ENCODE measurements around the gene TMEM62.
"Not testable (repeated sequence)": the region's sequence is repeated elsewhere in the genome, so short reads cannot be mapped to it uniquely, and the experiment has no call there.

Gene TMEM62

DNA sequence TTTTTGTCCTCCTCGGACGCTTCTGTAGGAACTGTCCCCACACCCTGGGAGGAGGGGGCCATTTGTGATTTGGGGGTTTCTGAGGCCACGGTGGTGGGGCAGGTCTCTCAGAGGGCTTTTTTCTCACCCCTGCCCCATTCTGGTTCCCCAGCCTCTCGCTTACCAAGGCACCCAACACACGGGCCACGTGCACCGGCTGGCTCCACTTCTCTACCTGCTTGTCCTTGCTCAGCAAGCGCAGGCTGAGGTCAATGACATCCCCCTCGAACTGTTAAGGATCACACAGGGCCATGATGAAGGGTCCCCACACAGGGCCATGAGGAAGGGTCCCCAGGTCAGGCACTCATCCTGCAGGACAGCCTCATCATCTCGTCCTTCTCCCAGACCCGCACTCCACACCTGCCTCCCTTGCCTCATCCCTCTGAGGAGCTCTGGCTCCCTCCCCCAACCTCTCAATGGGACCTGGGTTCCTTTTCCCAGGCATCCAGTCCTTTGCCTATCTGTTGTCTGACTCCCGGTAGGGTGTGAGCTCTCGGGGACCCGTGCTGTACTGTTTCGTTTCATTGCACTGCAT, 76.9 kb downstream of the TMEM62 start:
- no peak for DNase-seq (ENCODE audit: low read depth)

- DNase-seq (ENCODE audit: low read depth) = no peak
Measured at GRCh38 chr15:43210807-43211206, 77.4 kb downstream of the TMEM62 start.

DNA sequence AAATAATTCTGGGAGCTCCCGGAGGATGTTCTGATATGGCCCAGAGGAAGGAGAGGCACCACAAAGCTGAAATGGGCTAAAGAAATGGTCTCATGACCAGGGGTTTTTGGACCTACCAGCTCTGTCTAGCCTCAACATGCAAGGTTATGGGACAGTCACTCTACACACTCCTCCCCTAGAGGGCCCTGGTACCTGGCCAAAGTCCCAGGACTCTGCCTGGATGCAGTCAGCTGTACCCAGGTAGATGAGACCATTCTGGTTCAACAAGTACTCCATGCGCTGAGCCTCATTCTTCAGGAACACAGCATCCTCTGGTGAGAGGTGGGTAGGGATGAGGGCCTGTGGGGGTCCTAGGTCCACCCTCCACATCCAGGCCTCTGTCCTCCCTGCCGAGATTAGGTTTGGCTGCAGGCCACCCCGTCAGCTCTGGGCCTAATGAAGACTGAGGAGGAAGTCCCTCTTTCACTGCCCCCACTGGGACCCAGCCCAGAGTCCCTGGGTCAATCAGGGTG, 77.9 kb downstream of the TMEM62 start:
- no peak for DNase-seq (ENCODE audit: low read depth)

- no peak for DNase-seq (ENCODE audit: low read depth)
Measured at GRCh38 chr15:43212299-43212698, 78.9 kb downstream of the TMEM62 start.

GRCh38 chr15:43212951-43213350, 79.6 kb downstream of the TMEM62 start:
- no peak for DNase-seq (ENCODE audit: low read depth)

DNA sequence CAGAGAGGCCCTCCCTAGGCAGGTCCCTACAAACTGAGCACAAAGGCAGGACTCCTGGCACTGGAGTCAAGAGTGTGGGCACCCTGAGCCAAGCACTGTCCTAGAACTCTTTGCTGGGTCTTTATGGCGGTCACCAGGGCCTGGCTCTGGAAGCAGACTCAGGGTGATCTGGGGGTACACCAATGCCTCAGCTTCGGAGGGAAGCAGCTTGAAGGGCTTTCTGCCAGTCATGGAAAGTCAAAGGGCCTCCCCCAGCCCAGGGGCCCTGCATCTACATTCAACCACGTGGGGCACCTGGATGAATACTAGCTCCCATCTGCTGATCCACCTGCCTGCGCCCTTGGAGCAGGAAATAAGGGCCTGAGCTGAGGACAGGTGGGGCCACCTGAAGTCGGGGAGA, 80.1 kb downstream of the TMEM62 start:
- no peak for DNase-seq (ENCODE audit: low read depth)

DNA sequence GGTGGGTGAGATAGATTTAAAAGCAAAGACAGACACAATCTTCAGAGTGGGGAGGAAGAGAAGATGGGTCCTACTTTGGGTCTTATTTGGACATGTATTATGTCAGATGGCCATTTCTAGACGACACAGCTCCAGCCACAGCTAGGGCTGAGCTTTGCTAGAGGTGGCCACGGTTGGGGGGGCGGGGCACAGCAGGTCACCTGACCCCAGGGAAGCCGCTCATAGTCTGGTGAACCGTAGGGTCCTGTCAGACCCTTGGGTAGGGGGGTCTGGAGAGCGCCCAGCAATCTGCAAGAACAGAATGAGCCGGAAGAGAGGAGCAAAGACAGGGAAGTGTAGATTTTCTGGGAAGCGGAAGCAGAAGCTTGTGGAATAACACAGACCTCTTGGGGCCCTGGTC, 80.8 kb downstream of the TMEM62 start:
- DNase-seq (ENCODE audit: low read depth) = no peak

GRCh38 chr15:43214592-43215295, 81.4 kb downstream of the TMEM62 start:
- no peak for DNase-seq (ENCODE audit: low read depth)

- no peak for DNase-seq (ENCODE audit: low read depth)
Measured at GRCh38 chr15:43215961-43216360, 82.6 kb downstream of the TMEM62 start.

DNA sequence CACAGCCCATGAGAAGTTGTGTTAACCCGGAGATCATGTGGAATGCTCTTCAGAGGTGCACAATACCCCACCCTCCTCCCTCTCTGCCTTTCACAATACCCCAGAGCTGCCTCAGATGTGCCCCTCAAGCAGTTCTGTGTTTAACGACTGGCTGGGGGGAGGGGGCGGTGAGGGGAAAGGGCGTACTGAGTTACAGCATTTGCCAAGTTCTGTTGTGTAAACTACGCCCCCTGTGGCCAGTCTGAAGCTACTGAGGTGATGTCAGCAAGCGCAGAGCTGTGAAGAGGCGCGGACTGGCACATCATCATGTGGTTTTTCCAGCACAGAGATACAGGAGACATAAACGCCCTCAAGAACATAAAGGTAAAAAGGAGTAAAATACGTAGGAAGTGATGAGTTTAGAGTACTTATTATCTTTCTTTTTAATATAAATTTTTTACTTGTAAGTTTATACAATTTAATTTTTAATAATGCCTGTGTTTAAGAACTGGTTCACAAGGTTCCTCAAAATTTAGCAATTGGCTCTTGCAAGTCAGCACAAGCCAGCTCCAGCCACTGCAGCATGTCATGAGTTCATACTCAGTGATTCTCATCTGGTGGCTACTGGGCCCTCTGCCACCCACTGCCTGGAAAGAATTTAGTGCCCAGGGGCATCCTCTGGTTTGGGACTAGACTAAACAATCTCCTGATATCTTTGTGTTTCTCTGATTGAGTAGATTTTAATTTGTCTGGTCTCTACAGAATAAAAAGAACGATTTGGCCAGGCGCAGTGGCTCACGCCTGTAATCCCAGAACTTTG, 85.7 kb downstream of the TMEM62 start:
- DNase-seq (ENCODE audit: low read depth) = no peak

- DNase-seq (ENCODE audit: low read depth) = no peak
Measured at GRCh38 chr15:43219929-43220928, 86.8 kb downstream of the TMEM62 start.

GRCh38 chr15:43220991-43221403, 87.6 kb downstream of the TMEM62 start, which contains the start of gene EPB42:
Gene EPB42, minus strand, starts transcription at chr15:43221018. Its CDS starts 193 bp downstream, at chr15:43220825.
- no peak for DNase-seq (ENCODE audit: low read depth)

DNA sequence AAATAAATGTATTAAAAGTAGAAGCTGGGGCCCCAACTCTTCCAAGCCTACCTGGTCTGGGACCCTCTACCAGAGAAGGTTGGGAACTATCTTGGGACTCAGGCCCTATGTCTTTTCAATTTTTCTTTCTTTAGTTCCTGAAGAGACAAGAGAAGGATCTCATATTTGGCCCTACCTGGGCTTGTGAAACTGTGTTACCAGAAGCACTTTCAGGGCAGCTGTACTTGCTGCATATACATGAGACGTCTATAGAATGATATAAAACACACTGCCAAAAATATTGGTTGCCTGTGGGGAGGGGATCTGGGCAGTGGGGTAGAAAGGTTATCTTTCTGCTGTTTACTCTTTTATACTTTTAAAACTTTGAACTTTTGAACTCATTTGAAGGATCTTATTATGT, 88.0 kb downstream of the TMEM62 start:
- DNase-seq (ENCODE audit: low read depth) = no peak

- DNase-seq (ENCODE audit: low read depth) = peak; percentile 9
Measured at GRCh38 chr15:43225201-43225949, 92.0 kb downstream of the TMEM62 start.

DNA sequence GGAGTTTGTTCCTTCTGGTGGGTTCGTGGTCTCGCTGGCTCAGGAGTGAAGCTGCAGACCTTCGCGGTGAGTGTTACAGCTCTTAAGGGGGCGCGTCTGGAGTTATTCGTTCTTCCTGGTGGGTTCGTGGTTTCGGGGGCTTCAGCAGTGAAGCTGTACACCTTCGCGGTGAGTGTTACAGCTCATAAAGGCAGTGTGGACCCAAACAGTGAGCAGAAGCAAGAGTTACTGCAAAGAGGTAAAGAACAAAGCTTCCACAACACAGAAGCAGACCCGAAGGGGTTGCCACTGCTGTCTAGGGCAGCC, 92.5 kb downstream of the TMEM62 start:
- not testable (repeated sequence) for DNase-seq (ENCODE audit: low read depth)

DNA sequence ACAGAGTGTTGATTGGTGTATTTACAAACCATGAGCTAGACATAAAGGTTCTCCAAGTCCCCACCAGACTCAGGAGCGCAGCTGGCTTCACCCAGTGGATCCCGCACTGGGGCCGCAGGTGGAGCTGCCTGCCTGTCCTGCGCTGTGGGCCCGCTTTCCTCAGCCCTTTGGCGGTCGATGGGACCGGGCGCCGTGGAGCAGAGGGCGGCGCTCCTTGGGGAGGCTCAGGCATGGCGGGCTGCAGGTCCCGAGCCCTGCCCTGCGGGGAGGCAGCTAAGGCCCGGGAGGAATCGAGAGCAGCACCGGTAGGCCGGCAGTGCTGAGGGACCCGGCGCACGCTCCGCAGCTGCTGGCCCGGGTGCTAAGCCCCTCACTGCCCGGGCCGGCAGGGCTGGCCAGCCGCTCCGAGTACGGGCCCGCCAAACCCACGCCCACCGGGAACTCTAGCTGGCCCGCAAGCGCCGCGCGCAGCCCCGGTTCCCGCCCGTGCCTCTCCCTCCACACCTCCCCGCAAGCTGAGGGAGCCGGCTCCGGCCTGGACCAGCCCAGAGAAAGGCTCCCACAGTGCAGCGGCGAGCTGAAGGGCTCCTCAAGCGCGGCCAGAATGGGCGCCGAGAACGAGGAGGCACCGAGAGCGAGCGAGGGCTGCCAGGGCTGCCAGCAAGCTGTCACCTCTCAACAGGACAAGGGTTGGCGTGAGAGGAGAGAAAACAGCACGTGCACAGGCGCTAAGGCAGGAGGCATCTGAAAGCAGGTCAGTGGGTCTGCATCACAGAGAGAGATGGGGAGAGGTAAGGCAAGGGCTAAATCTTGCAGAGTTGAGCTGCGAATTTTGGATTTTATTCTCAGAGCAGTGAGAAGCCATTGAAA, 93.3 kb downstream of the TMEM62 start:
- no peak for DNase-seq (ENCODE audit: low read depth)

DNA sequence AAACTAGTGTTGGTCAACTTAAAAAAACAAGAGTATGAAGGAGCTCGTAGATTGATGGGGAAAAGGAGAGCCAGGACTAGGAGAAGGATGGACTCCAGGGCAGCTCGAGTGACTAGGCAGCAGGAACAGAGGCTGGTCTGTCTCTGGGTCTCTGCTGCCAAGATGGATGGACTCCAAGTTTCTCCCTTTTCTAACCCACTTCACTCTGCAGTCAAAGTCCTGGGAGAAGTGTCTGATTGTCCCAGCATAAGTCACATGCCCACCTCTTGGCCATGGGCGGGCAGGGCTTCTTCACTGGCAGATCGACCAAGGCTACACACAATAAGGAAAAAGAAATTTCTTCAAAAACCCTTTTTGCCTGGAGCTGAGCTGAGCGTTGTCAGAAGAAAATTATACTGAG, 96.6 kb downstream of the TMEM62 start:
- DNase-seq (ENCODE audit: low read depth) = no peak

DNA sequence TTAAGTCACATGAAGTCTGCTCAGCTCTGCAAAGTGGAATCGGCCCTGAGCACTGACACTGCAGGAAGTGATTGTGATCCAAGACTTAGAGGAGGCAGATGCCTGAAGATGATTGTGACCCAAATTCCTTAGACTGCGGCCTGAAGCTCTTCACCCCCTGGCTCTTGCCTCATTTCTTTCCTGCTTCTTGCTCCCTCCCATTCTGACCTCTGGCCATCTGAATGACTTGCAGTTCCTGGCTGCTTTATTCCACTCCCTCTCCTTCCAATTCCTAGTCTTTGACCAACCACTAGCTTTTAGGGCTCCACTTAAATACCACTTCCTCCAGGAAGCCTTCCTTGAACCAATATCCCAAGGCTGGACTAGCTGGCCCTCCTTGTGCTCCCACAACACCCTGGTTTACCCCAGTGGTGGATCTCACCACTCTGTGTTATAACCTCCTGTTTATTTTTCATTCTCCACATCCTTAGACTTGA, 97.3 kb downstream of the TMEM62 start:
- DNase-seq (ENCODE audit: low read depth) = no peak

DNA sequence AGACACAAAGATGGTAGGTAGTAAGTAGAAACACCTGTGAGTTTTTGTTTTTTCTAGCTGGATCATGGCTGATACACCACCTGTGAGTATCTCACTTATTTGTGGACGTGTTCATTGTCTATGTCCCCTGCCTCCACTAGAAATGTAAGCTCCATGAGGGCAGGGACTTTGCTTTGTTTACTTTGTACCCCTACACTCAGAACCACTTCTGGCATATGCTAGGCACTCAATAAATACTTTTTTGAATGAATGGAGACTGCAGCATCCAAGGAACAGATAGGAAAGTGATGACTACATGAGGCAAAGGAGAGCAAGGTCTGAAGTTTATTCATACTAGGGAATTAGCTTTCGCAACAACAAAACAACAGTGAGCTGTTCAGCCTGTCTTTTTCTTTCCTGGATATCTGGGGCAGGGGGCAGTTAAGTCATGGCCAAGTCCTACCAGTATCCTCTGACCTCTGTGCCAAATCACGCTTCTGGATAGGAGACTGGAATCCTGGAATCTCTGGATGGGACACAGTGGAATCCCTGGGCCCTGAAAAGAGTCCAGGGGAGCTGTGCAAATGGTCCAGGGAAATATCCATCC, 99.0 kb downstream of the TMEM62 start:
- DNase-seq (ENCODE audit: low read depth) = no peak

Data from activated gamma-delta T cell treated with anti-CD3 and anti-CD28 coated beads, Interleukin-2, amount 50 U/mL, for 16 hours (primary cell).